Small intestine (tissue), 16 donors: ENCODE results near the gene SMIM17. TPM values are rescaled to one million over a fixed set of nuclear protein-coding genes. Genes with fewer than 3 reads are reported as not detected.

Experiments used
- DNase-seq, 2 donors: peaks; one replicate each; pipeline versions ENCODE4 v3.0.0 to v3.0.0-alpha.2; 2013
- FAIRE-seq: peaks from 2 replicates; lab custom pipeline; 2012; peaks lifted over from hg19 to GRCh38; lab: Jason Lieb, UNC
- H3K27ac ChIP-seq, 3 donors: one replicate each; pipeline ENCODE4 v1.5.1; 2013; ENCODE audit warnings: low read length in 2 of 3, mild to moderate bottlenecking in 2 of 3, control low read depth in 1 of 3, inconsistent platforms in 1 of 3, low read depth in 1 of 3, moderate library complexity in 1 of 3
- H3K27me3 ChIP-seq, 3 donors: one replicate each; pipeline ENCODE4 v1.6.1; 2013; ENCODE audit warnings: low read length in 3 of 3, inconsistent platforms in 1 of 3; ENCODE audit not compliant: control insufficient read depth in 3 of 3, insufficient read depth in 3 of 3
- H3K36me3 ChIP-seq, 3 donors: one replicate each; pipeline ENCODE4 v1.6.1; 2013; ENCODE audit warnings: low read length in 3 of 3, inconsistent platforms in 1 of 3, low read depth in 1 of 3, mild to moderate bottlenecking in 1 of 3, moderate library complexity in 1 of 3; ENCODE audit not compliant: control insufficient read depth in 3 of 3, insufficient read depth in 2 of 3
- H3K4me1 ChIP-seq, 3 donors: one replicate each; pipeline ENCODE4 v1.6.1; 2013; ENCODE audit warnings: low read length in 2 of 3, inconsistent platforms in 1 of 3, low read depth in 1 of 3, mild to moderate bottlenecking in 1 of 3, moderate library complexity in 1 of 3; ENCODE audit not compliant: control insufficient read depth in 3 of 3, insufficient read depth in 2 of 3
- H3K4me3 ChIP-seq, 3 donors: one replicate each; pipeline ENCODE4 v1.5.1; 2013; ENCODE audit warnings: low read length in 3 of 3, control low read depth in 1 of 3, inconsistent platforms in 1 of 3, low read depth in 1 of 3, mild to moderate bottlenecking in 1 of 3, moderate library complexity in 1 of 3
- H3K9me3 ChIP-seq, 2 donors: one replicate each; pipeline ENCODE4 v1.6.1; 2013; ENCODE audit warnings: low read depth in 1 of 2, low read length in 1 of 2; ENCODE audit not compliant: control insufficient read depth in 2 of 2, insufficient read depth in 1 of 2
- WGBS, 3 donors: extraction: QIAGEN DNeasy Blood & Tissue Kit; methylation state at CpG; one replicate each; pipeline ENCODE4 v1.1.7; 2013; 5-methylcytosine and 5-hydroxymethylcytosine counted together
- long read RNA-seq, 10 donors: transcript quantifications; one replicate each; lab custom pipeline, GENCODE V29; 2026
- polyA plus RNA-seq, 4 donors: library from polyadenylated mRNA; stranded (reverse) in 3 of 4; unstranded in 1 of 4; fragments of 200-250 nt in 3 of 4; fragments of 120-200 nt in 1 of 4; gene quantifications; one replicate each; pipeline versions ENCODE4 v1.2.1 to v1.2.3, GENCODE V29; 2013
- donor health status: healthy with polysubstance abuse.
- donor health status: control.
- donor health status: control.
- donor health status: Bipolar disorder and iron deficiency.
- donor health status: healthy.

The SMIM17 gene
- polyA plus RNA-seq = under 1 TPM in 2 of 4 donors, not detected in 2; 0.09 to 0.55 TPM
- long read RNA-seq, donor 1 = 0 reads
- long read RNA-seq, donor 2 = 0 reads
- long read RNA-seq, donor 3 = 0 reads
- long read RNA-seq, donor 4 = 0 reads
- long read RNA-seq, donor 5 = 0 reads
- long read RNA-seq, donor 6 = 0 reads
- long read RNA-seq, donor 7 = 0 reads
- long read RNA-seq, donor 8 = 0 reads
- long read RNA-seq, donor 9 = 0 reads
- long read RNA-seq, donor 10 = 0 reads

DNA sequence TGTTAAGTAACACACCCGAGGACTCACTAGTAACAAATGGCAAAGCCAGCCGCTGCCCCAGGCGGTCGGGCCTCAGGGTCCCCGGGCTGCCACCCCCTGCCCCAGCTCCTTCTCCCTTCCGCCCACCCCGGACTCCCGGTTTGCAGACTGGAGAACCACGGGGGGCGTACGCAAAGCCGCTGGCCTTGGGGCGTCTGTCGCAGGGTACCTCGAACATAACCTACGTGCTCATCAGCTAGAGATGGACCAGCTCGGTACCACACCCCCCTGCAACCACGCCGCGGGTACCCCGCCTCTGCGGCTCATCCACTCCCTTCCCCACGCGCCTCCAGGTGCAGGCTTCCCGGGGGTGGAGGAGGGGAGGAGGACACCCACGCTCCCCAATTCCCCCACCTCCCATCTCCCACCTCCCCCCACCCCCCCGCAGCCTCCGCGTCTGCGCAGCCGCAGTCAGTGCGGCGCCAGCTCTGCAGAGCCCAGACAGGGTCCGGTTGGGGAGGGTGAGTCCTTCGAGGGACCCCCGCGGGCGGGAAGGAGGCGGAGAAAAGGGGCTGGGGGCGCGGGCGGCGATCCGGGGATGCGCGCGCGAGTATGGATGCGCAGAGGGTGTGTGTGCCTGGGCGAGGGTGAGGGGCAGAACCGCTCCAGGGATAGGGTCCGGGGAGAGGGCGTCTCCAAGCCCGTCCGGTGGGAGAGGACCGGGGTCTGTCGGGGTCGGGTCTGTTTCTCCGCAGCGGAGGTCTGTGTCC, at the start of gene SMIM17:
Gene SMIM17, plus strand, starts transcription at position 449 of the 749 bp plus-strand sequence. CDS start 2,509 bp downstream, outside the sequence.
- 14 to 35% (median 33%) methylated on average over 40 to 59 of the region's 60 CpGs for whole genome bisulfite sequencing, 3 donors
- H3K4me1 ChIP-seq = no peaks in the 10 kb centered on the region
- DNase-seq (no peak), FAIRE-seq (no peak)
- no peak within 1 kb of the TSS for H3K4me3 ChIP-seq
- H3K27ac ChIP-seq = no peak within 1 kb of the TSS
- peaks cover 4 to 15% (median 7%) of the 10 kb centered on the region in 3 donors for H3K27me3 ChIP-seq
- H3K9me3 ChIP-seq = peaks cover 5 to 19% of the 10 kb centered on the region in 2 donors
- H3K36me3 ChIP-seq = no peaks in the 10 kb centered on the region

- H3K9me3 ChIP-seq = peaks cover 2 to 23% of the 10 kb centered on the region in 2 donors
- FAIRE-seq = no peak
- DNase-seq = no peak
- peaks cover 0 to 4% (median 0%) of the 10 kb centered on the region in 3 donors for H3K36me3 ChIP-seq
- no peaks in the 10 kb centered on the region for H3K27me3 ChIP-seq
- H3K4me3 ChIP-seq = no peak overlapping the region
- 56 to 67% (median 61%) methylated on average over 4 of the region's 4 CpGs for WGBS, 3 donors
- no peak overlapping the region for H3K27ac ChIP-seq
- H3K4me1 ChIP-seq = peaks cover 0 to 4% (median 0%) of the 10 kb centered on the region in 3 donors
These were observed 48.5 kb upstream of the SMIM17 start for GRCh38 chr19:56594446-56594782.

DNA sequence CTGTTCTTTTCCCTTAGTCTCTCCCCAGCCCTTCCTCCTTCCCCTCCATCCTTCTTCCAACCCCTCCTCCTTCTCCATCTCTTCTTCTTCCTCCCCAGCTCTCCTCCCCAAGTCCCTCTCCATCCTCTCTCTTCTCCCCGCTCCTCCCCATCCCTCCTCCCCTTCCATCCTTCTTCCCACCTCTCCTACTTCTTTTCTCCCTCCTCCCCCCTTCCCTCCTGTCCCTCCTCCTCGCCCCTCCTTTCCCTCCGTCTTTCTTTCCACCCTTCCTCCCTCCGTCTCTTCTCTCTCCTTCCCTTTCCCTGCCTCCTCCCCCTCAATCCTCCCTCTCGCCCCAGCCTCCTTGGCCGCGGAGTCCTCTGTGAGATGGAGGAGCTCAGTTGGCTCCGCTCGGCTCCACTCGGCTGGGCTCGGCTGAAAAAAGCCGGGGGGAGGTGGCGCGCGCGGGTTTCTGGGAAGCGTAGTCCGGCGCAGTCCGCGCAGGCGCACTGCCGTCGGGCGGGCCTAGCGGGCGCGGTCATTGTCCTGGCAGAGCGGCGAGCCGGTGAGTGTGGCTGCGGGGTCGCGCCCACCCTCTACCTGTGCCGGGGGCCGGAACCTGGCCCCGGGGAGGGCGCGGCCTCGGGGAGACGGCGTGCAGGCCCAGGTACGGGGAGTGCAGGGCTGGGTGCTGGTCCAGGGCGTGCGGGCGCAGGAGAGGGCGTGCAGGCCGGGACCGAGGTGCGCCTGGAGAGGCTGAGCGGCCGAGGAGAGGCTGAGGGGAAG, 48.0 kb upstream of the SMIM17 start, which contains the start of gene ZNF71:
Gene ZNF71, plus strand, starts transcription at position 520 of the 765 bp plus-strand sequence. CDS start 6,257 bp downstream, outside the sequence.
- peaks cover 0 to 4% (median 0%) of the 10 kb centered on the region in 3 donors for H3K4me1 ChIP-seq
- H3K9me3 ChIP-seq = peaks cover 2 to 17% of the 10 kb centered on the region in 2 donors
- no peak for FAIRE-seq
- H3K4me3 ChIP-seq = peak within 1 kb of the TSS; percentile 65 to 91 (median 80)
- WGBS, 3 donors = 1 to 2% (median 1%) methylated on average over 52 of the region's 52 CpGs
- DNase-seq = peak; percentile 78 to 95
- peaks cover 0 to 4% (median 0%) of the 10 kb centered on the region in 3 donors for H3K36me3 ChIP-seq
- no peaks in the 10 kb centered on the region for H3K27me3 ChIP-seq
- H3K27ac ChIP-seq = peak within 1 kb of the TSS in 1 of 3 donors; percentile 74

GRCh38 chr19:56595548-56595899, 47.4 kb upstream of the SMIM17 start:
- FAIRE-seq = no peak
- H3K9me3 ChIP-seq = peaks cover 0 to 13% of the 10 kb centered on the region in 2 donors
- peak overlapping the region; percentile 65 to 91 (median 80) for H3K4me3 ChIP-seq
- no peaks in the 10 kb centered on the region for H3K27me3 ChIP-seq
- H3K4me1 ChIP-seq = peaks cover 0 to 4% (median 0%) of the 10 kb centered on the region in 3 donors
- DNase-seq = no peak
- peak overlapping the region in 1 of 3 donors; percentile 15 for H3K27ac ChIP-seq
- H3K36me3 ChIP-seq = peaks cover 0 to 4% (median 0%) of the 10 kb centered on the region in 3 donors
- WGBS, 3 donors = 0% methylated on average over 4 of the region's 4 CpGs

GRCh38 chr19:56596676-56597075, 46.3 kb upstream of the SMIM17 start:
- 71 to 85% (median 76%) methylated on average over 4 of the region's 4 CpGs for WGBS, 3 donors
- FAIRE-seq = no peak
- no peak for DNase-seq
- Histone ChIP-seq H3K9me3 (peaks cover 6 to 23% of the 10 kb centered on the region in 2 donors), H3K27me3 (no peaks in the 10 kb centered on the region), H3K4me1 (peaks cover 0 to 4% (median 0%) of the 10 kb centered on the region in 3 donors), H3K27ac (no peak overlapping the region), H3K36me3 (peaks cover 0 to 11% (median 4%) of the 10 kb centered on the region in 3 donors), H3K4me3 (no peak overlapping the region)

DNA sequence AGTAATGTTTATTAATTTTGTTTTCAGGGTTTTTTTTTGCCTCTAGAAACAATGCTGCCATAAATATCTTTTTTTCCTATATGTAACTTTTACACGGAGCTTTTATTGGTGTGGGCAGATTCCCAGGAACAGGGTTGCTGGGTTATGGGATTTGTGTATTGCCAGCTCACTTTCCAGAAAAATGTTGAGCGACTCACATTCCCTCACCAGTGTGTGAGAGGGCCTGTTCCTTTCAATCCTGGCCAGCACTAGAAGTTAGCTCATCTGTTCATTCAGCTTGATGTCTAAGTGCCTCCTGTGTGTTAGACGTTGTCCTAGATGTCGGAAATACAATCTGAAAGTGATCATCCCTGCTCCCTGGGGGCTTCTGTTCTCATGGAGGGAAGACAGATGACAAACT, 45.3 kb upstream of the SMIM17 start:
- DNase-seq (no peak), FAIRE-seq (no peak)

GRCh38 chr19:56601375-56601774, 41.6 kb upstream of the SMIM17 start:
- no peak for DNase-seq

More for the DNA sequence above, 45.3 kb upstream of the SMIM17 start:
- peaks cover 0 to 4% (median 0%) of the 10 kb centered on the region in 3 donors for H3K4me1 ChIP-seq
- H3K9me3 ChIP-seq = peaks cover 7 to 26% of the 10 kb centered on the region in 2 donors
- H3K27ac ChIP-seq = no peak overlapping the region
- 93 to 95% (median 95%) methylated on average over 4 of the region's 4 CpGs for WGBS, 3 donors
- H3K27me3 ChIP-seq = no peaks in the 10 kb centered on the region
- H3K4me3 ChIP-seq = no peak overlapping the region
- peaks cover 2 to 11% (median 5%) of the 10 kb centered on the region in 3 donors for H3K36me3 ChIP-seq

DNA sequence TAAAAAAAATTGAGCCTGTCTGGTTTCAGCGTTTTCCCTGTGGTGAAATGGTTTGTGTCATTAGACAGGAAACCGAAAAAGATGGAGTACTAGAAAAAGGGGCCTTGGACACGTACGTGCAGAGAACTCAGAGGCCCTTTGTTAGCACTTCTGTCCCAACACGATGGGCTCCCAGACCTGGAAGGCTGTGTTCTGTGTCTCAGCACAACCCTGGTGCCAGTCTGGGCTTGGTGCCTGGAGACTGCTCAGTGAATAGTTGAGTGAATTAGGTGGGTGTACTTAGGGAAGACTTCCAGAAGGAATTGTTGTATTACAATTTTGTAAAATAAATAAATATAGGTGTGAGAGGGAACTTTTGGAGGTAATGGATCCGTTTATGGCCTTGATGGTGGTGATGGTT, 39.1 kb upstream of the SMIM17 start:
- DNase-seq (no peak), FAIRE-seq (no peak)
- H3K27me3 ChIP-seq = no peaks in the 10 kb centered on the region
- H3K4me3 ChIP-seq = no peak overlapping the region
- 78 to 84% (median 79%) methylated on average over 6 of the region's 6 CpGs for WGBS, 3 donors
- H3K27ac ChIP-seq = no peak overlapping the region
- H3K9me3 ChIP-seq = peaks cover 14 to 61% of the 10 kb centered on the region in 2 donors
- no peaks in the 10 kb centered on the region for H3K4me1 ChIP-seq
- peaks cover 2 to 13% (median 8%) of the 10 kb centered on the region in 3 donors for H3K36me3 ChIP-seq

More at GRCh38 chr19:56601375-56601774, 41.6 kb upstream of the SMIM17 start:
- 95 to 96% (median 96%) methylated on average over 3 of the region's 3 CpGs for WGBS, 3 donors
- Histone ChIP-seq H3K4me1 (no peaks in the 10 kb centered on the region), H3K9me3 (peaks cover 11 to 52% of the 10 kb centered on the region in 2 donors), H3K36me3 (peaks cover 2 to 17% (median 8%) of the 10 kb centered on the region in 3 donors), H3K27ac (no peak overlapping the region), H3K27me3 (no peaks in the 10 kb centered on the region), H3K4me3 (no peak overlapping the region)
- no peak for FAIRE-seq
